BE2C (cell line): ENCODE measurements around the gene ADCY4.

Source experiments
- DNase-seq: peaks from one replicate; pipeline ENCODE4 v3.0.0-alpha.2; 2020
- H3K27me3 ChIP-seq: fragments of 250-450 bp; sonication (Bioruptor Pico); 2 replicates; pipeline ENCODE4 v1.5.1; 2020; ENCODE audit warnings: mild to moderate bottlenecking
- H3K36me3 ChIP-seq: fragments of 250-450 bp; sonication (Bioruptor Pico); 2 replicates; pipeline ENCODE4 v1.5.1; 2020; ENCODE audit warnings: mild to moderate bottlenecking
- H3K4me1 ChIP-seq: fragments of 250-450 bp; sonication (Bioruptor Pico); 2 replicates; pipeline ENCODE4 v1.5.1; 2020
- H3K4me3 ChIP-seq: 2 replicates; pipeline ENCODE4 v1.5.1; 2011; ENCODE audit warnings: low read depth, low read length
- H3K9me3 ChIP-seq: fragments of 250-450 bp; sonication (Bioruptor Pico); 2 replicates; pipeline ENCODE4 v1.5.1; 2020
- CTCF ChIP-seq: IDR thresholded peaks from 2 replicates; pipeline ENCODE4 v1.5.1; 2012; ENCODE audit warnings: mild to moderate bottlenecking, low read depth, low read length

The ADCY4 gene

GRCh38 chr14:24327303-24327702 is 7.6 kb downstream of the ADCY4 start:
- H3K4me3 ChIP-seq: no peak overlapping the region
- H3K36me3 ChIP-seq: no peaks in the 10 kb centered on the region
- H3K27me3 ChIP-seq: peaks cover under 1% of the 10 kb centered on the region
- H3K9me3 ChIP-seq: no peaks in the 10 kb centered on the region
- no peak for TF ChIP-seq CTCF
- no peak for DNase-seq
- no peaks in the 10 kb centered on the region for H3K4me1 ChIP-seq

- H3K27me3 ChIP-seq: peaks cover 5% of the 10 kb centered on the region; the same call in 1 of the 2 replicates
- H3K4me1 ChIP-seq: no peaks in the 10 kb centered on the region
- DNase-seq: no peak
- no peak for TF ChIP-seq CTCF
- H3K36me3 ChIP-seq: no peaks in the 10 kb centered on the region
- no peak overlapping the region for H3K4me3 ChIP-seq
- no peaks in the 10 kb centered on the region for H3K9me3 ChIP-seq
These were observed 8.9 kb downstream of the ADCY4 start for GRCh38 chr14:24325963-24326362.

GRCh38 chr14:24325041-24325530 is 9.8 kb downstream of the ADCY4 start:
- Histone ChIP-seq H3K4me3 (no peak overlapping the region), H3K9me3 (no peaks in the 10 kb centered on the region), H3K4me1 (no peaks in the 10 kb centered on the region), H3K27me3 (peaks cover 13% of the 10 kb centered on the region), H3K36me3 (no peaks in the 10 kb centered on the region)
- DNase-seq: no peak
- no peak for TF ChIP-seq CTCF

- no peak overlapping the region for H3K4me3 ChIP-seq
- TF ChIP-seq CTCF: no peak
- H3K27me3 ChIP-seq: peaks cover 22% of the 10 kb centered on the region
- no peaks in the 10 kb centered on the region for H3K4me1 ChIP-seq
- no peaks in the 10 kb centered on the region for H3K9me3 ChIP-seq
- no peak for DNase-seq
- no peaks in the 10 kb centered on the region for H3K36me3 ChIP-seq
These were observed 10.8 kb downstream of the ADCY4 start for GRCh38 chr14:24324024-24324423.

- Histone ChIP-seq H3K9me3 (no peaks in the 10 kb centered on the region), H3K4me1 (no peaks in the 10 kb centered on the region), H3K36me3 (no peaks in the 10 kb centered on the region), H3K27me3 (peaks cover 29% of the 10 kb centered on the region), H3K4me3 (no peak overlapping the region)
- DNase-seq: no peak
- no peak for TF ChIP-seq CTCF
These were observed 11.5 kb downstream of the ADCY4 start for GRCh38 chr14:24323341-24323740.

GRCh38 chr14:24322672-24323071 is 12.2 kb downstream of the ADCY4 start:
- no peaks in the 10 kb centered on the region for H3K4me1 ChIP-seq
- no peak for TF ChIP-seq CTCF
- no peak overlapping the region for H3K4me3 ChIP-seq
- H3K36me3 ChIP-seq: no peaks in the 10 kb centered on the region
- peaks cover 36% of the 10 kb centered on the region for H3K27me3 ChIP-seq
- DNase-seq: no peak
- no peaks in the 10 kb centered on the region for H3K9me3 ChIP-seq
